C1 segment of cervical spinal cord (tissue), 14 donors: Measurements from ENCODE around the gene COL6A5.
"Not testable (repeated sequence)": the region's sequence is repeated elsewhere in the genome, so short reads cannot be mapped to it uniquely, and the experiment has no call there.

ENCODE experiments used
- DNase-seq, 14 donors: peaks; one replicate each; lab custom pipeline; 2025; lab: John Stamatoyannopoulos, UW

The COL6A5 gene, protein sequence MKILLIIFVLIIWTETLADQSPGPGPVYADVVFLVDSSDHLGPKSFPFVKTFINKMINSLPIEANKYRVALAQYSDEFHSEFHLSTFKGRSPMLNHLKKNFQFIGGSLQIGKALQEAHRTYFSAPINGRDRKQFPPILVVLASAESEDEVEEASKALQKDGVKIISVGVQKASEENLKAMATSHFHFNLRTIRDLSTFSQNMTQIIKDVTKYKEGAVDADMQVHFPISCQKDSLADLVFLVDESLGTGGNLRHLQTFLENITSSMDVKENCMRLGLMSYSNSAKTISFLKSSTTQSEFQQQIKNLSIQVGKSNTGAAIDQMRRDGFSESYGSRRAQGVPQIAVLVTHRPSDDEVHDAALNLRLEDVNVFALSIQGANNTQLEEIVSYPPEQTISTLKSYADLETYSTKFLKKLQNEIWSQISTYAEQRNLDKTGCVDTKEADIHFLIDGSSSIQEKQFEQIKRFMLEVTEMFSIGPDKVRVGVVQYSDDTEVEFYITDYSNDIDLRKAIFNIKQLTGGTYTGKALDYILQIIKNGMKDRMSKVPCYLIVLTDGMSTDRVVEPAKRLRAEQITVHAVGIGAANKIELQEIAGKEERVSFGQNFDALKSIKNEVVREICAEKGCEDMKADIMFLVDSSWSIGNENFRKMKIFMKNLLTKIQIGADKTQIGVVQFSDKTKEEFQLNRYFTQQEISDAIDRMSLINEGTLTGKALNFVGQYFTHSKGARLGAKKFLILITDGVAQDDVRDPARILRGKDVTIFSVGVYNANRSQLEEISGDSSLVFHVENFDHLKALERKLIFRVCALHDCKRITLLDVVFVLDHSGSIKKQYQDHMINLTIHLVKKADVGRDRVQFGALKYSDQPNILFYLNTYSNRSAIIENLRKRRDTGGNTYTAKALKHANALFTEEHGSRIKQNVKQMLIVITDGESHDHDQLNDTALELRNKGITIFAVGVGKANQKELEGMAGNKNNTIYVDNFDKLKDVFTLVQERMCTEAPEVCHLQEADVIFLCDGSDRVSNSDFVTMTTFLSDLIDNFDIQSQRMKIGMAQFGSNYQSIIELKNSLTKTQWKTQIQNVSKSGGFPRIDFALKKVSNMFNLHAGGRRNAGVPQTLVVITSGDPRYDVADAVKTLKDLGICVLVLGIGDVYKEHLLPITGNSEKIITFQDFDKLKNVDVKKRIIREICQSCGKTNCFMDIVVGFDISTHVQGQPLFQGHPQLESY (N-terminal part only)

DNA sequence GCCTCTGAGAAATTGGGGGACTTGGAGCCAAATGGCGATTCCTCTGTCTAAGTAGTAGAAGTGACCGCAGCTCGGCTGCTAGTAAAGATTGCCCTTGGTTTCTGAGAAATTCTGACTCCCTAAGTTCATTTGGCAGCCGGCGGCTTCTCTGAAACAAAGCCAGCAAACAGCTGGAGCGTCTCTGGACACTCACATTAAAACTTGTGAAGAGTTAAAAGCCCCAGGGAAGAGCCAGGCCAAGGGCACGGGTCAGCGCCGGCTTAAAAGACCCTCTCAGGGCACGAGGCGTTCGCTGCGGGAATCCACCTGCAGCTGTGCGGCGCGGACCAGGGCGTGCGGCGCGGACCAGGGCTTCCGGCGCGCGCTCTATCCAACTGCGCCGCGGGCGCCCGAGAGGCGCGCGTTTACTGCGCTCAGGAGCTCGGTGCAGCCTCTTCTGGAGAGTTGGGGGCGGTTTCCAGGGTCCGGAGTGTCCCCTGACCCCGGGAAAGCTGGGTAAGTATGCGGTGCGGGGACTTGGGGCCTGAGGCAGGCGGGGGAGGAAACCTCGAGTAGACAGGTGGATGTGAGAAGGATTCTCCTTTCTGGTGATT is at the start of gene COL6A5:
Gene COL6A5, plus strand, starts transcription at position 186 of the 593 bp plus-strand sequence. CDS start 27,967 bp downstream, outside the sequence.
- DNase-seq, result no peak

DNA sequence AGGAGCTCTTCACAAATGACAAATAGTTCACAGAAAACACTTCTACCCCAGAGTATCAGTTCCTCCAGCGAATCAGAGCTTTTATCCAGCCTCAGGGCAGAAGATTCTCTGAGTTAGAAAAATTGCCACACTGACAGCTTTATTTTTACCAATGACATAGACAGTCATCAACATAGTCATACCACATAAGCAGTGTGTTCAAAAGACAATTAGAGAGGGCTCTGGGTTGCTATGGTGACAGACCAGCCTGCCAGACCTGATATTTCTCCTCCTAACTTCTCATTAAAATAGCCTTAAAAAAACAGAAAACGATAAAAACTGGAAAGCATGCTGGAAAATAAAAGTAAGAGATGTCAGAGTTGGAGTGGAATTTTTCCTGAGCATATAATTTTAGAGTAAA is 45.9 kb upstream of the COL6A5 start:
- no peak for DNase-seq

DNA sequence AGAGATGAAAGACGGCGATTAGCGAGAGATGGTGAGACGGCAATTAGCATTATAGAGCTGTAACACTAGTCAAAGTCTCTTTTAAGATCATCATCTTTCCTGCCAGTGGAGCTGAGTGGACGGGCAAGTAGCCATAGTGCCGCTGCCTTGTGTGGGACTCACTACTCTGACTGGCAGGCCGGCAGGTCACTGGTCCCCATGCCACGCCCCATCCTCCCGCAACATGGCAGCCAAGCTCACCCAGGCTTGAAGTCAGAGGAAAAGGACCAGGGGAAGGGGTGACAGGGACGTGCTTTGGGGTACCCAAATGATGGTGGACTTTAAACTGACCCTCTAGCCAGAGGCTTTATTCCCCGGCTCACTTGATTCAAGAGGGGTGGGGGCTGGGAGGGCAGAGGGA is 44.6 kb upstream of the COL6A5 start:
- no peak for DNase-seq

DNA sequence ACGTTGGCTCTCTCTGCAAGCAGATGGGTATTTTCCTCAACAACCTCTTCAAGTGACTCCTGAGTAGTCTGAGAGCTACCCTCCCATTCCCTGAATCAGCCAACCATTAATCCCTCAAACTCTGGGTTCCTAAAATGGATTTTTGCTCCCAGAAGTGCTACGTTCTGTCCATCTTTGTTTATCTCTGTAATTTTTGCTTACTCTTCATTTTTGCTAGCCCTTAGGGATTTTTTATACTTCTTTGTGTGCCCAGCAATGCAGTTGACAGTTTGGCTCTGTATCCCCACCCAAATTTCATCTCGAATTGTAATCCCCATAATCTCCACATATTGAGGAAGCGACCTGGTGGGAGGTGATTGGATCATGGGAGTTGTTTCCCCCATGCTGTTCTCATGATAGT is 35.4 kb upstream of the COL6A5 start:
- DNase-seq, result no peak

DNA sequence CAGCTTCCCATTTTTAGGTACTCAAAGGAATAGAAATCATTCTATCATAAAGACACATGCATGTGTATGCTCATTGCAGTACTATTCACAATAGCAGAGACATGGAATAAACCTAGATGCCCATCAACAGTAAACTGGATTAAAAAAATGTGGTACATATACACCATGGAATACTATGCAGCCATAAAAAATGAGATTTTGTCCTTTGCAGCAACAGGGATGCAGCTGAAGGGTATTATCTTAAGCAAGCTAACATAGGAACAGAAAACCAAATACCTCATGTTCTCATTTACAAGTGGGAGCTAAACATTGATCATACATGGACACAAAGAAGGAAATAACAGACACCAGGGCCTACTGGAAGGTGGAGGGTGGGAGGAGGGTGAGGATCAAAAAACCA is 33.1 kb upstream of the COL6A5 start:
- DNase-seq, result no peak

DNA sequence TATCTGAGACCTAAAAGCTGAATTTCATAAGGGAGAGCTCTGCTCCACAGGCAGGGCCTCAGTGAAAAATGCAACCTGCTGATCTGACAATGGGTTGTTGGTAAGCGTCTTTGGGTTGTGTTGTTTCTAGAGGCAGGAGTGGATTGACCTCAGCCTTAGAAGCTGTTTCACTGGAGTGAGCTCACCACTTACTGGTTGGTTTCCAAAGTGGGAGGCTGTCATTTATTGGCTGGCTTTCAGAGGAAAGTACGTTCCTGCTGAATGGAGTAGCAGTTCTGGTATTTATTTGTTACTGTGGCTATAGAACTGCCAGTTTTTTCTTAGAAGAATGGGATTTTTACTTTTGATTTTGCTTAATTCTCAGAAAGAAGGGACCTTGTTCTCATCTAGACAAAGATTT is 29.3 kb upstream of the COL6A5 start:
- no peak for DNase-seq

DNA sequence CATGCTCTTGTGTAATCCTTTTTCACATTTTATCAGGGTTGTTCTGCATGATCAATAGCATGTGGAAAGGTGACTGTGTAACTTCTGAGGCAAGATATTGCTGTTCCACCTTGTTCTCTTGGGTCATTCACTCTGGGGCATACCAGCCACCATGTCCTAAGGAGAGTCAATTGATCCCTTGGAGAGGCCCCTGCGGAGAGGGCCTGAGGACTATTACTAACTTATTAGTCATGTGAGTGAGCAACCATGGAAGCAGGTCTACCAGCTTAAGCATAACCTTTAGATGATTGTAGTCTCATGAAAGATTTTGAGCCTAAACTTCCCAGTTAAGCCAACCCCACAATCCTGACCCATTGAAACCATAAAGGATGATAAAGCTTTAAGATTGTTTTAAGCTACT is 22.0 kb upstream of the COL6A5 start:
- no peak for DNase-seq

DNA sequence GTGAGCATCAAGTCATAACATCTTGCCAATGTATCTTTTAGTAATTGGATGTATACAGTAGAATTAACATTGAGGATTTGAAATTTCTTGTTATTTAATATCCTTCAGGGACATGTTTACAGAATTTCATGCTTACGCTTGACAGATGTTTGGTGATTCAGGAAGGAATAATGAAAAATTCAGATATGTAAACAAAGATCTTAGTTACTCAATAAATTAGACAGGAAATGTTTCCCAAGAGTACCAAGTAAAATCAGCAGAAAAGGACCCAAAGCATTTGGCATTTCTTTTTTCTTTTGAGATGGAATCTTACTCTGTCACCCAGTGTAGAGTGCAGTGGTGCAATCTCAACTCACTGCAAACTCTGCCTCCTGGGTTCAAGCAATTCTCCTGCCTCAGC is 4.7 kb upstream of the COL6A5 start:
- no peak for DNase-seq

DNA sequence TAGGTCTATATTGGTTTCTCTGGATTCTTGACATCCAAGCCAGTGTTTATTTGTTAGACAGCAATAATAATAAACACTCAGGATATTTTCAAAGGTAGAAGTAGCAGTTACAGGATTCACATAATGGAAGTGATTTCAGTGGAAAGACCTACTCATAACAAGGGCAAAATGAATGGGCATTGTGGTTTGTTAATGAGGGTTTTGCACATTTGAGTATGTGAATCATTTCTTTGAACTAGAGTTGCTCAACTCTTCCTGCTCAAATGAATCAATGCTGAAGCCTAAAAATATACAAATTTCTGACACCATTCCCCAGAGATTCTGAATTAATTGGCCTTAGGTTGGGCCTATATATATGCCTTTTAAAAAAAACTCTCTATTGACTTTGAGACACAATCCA is 4.1 kb upstream of the COL6A5 start:
- DNase-seq, result no peak

DNA sequence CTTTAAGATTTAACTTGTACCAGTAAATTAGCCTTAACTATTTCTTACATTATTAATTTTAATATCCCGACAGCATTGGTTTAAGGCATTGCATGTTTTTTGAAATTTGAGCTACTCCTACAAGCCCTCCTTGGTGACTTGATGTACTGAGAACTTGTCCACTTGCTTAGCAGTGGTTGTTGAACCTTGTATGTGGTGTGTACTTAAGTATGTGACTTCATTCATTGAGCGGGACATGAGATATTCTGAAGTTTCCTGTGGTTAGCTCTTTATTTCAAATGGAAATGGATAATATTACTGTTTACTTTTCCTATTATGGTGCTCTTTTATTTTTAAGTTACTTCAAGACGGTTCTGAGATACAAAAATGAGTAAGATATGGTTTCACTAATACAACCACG is 3.6 kb upstream of the COL6A5 start:
- no peak for DNase-seq

DNA sequence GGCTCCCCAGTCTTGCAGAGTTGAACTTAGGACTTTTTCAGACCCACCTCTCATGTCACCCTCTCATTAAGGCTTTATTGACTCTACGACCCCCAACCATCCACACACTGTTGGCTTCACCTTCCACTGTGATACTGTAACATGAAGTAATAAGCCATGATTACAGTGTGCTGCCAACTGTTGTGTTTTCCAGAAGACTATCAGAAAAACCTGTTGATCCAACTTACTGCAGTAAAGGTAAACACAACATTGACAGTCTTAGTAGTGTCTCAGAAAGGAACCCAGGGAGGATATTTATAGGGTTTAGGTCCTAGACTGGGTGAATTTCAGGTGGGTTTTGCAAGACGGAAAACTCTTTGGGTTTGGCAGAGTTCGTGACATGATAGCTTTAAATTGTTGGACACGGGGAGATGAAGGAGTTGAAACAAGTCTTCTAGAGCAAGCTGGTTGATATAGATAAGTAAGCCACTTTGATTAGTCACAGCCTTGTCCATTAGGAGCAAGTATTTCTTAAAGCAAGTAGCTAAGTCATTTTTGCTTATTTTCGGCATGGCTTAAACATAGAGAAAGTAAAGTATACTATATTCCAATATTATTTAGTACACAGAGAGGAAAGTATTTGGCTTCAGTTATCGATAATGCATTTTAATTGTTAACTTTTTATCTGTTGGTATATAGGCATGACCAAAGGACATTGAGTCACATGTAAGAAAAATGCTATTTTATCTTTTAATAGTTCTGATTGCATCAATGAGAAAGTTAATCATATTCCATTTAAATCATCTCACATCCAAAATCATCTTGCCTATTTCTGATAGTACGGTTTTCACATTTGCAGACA is 2.4 kb upstream of the COL6A5 start:
- DNase-seq, result no peak

DNA sequence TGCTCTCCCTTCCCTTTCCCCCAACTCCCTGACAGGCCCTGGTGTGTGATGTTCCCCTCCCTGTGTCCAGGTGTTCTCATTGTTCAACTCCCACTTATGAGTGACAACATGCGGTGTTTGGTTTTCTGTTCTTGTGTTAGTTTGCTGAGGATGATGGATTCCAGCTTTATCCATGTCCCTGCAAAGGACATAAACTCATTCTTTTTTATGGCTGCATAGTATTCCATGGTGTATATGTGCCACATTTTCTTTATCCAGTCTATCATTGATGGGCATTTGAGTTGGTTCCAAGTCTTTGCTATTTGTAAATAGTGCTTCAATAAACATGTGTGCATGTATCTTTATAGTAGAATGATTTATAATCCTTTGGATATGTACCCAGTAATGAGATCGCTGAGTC is 2.8 kb downstream of the COL6A5 start:
- not testable (repeated sequence) for DNase-seq

DNA sequence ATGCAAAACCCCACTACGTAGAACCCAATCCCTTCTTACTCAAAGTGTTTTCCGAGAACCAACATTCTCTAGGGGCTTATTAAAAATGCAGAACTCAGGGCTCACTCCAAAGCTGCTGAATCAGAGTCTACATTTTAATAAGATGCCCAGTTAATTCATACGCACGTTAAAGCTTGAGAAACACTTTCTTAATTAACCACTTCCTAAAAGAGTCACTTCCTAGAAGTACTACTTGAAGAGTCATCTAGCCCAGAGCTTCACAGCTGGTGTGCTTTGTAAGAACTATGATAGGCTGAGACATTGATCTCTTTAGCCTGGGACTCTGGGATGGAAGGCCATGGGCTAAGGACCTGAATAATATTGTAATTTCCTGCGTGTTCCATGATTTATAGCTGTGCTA is 9.0 kb downstream of the COL6A5 start:
- DNase-seq, result no peak

DNA sequence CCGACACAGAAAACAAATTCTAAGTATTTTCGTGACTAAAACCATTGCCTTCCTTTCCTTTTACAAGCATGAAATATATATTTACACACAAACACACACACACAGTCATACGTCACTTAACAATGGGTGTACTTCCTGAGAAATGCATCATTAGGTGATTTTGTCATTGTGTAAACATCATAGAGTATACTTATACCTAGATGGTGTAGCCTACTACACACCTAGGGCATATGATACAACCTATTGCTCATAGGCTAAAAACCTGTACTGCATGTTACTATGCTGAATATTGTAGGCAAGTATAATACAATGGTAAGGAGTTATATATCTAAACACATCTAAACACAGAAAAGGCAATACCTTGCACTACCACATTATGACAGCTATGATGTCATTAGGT is 28.6 kb downstream of the COL6A5 start:
- DNase-seq, result no peak

DNA sequence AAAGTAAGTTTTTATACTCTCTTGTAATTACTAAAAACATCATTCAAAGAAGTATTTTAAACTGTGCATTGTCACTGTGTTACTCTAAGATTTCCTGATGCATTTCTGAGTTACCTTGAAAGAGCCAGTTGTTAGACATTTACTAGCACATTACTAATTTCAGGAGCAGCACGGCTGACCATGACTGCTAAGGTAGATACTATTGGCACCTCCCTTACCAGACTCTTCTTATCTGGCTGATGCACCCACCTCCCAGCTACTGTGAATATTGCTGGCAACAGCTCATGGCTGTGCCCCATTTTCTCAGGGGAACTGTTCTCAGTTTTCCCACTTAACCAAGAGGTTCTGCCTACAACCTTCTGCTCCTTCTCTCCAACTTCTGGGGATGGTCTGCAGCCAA is 29.4 kb downstream of the COL6A5 start:
- no peak for DNase-seq

DNA sequence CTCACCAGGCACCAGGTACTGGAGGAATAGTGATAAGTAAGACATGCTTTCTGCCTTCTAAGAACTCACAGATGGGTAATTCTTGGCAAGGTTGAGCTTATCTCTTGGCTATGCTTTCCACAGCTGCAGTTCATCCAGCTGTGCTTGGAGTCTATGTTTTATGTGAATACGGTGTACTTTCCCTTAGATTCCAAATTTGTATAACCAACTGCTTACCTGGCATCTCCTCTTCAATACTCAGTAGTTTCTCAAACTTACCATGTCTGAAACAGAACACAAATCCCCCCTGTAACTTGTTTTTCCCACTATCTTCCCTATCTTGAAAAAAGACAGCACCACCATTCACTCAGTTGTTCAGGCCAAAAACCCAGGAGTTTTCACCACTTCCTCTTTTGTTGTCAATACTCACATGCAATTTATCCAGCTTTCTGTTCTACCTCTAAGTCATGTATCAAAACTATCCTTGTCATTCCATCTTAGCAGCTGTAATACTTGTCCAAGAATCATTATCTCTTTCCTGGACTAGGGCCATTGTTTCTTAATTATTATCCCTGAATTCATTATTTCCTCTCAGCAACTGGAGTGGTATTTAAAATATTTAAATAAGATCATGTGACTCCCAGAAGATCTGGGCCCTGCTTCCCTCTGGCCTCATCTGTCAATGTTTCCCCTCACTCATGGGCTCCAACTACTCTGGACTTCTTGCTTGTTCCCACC is 32.6 kb downstream of the COL6A5 start:
- DNase-seq, result no peak

DNA sequence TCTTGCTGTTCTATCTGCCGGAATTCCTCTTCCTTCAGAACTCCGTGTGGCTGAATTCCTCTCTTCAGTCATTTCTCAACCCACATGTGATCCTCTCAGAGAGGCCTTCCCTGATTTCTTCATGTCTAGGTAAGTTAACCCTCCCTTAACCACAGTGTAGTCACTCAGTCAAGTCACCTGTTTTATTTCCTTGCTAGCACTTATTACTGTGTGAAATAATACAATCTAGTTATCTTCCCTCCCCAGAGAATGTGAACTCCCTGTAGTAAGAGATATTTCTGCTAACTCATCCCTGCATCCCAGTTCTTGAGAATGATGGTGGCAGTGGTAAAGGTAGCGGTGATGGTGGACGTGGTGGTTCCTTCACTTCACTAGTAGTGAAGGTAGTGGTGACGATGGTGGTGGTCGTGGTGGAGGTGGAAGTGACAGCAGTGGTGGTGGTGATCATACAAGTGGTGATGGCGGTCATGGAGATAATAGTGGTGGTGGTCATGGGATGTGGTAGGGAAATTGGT is 33.3 kb downstream of the COL6A5 start:
- no peak for DNase-seq

DNA sequence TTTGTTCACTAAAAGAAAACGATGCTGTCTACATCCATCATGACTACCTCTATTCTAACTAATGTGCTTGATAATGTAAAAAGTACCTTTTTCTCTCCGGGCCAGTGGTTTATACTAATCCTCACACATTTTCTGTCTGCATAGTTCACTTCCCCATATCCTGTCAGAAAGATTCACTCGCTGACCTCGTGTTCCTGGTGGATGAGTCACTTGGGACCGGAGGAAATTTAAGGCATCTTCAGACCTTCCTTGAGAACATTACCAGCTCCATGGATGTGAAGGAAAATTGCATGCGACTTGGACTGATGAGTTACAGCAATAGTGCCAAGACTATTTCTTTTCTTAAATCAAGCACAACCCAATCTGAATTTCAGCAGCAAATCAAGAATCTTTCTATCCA is 33.8 kb downstream of the COL6A5 start:
- no peak for DNase-seq

DNA sequence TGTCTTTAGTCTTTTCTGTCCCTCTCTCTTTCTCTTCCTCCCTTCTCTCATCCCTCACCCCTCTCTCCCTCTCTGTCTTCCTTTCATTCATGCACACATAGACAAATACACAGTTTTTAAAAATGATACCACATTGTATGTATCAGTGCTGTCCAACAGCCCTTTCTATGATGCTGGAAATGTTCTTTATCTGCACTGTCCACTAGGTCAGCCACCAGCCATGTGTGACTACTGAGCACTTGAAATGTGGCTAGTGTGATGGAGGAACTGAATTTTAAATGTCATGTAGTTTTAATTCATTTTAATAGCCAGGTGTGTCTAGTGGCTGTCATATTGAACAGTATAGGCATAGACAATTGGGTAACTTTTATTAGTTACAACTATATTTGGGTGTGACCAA is 34.9 kb downstream of the COL6A5 start:
- DNase-seq, result no peak

DNA sequence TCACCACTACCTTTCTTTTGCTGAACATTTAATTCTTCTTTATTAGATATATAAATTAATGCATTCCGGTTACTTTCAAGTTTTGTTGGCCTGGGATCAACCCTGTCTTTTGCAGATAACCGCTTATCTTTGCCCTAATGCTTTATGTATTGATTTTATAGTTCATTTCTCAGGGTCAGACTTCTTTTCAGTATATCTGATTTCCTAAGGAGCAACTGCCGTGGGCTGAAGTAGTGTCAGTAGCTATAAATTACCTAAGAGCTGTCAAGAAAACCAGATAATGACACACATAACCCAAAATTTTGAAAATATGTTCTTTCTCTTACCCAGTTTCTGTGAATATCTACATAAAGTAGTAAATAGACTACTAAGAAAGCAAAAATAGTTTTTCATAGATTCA is 38.0 kb downstream of the COL6A5 start:
- no peak for DNase-seq
